Fibroblast of villous mesenchyme (primary cell): Measurements from ENCODE around the gene WSCD2. TPM values are rescaled to one million over a fixed set of nuclear protein-coding genes. Genes with fewer than 3 reads are reported as not detected.

Experiments used
- DNase-seq: peaks from one replicate; pipeline ENCODE4 v3.0.0-alpha.2; 2010; ENCODE audit warnings: low read depth
- H3K4me3 ChIP-seq: 2 replicates; pipeline ENCODE4 v1.5.1; 2011; ENCODE audit warnings: low read depth, mild to moderate bottlenecking, low read length
- total RNA-seq: library from RNA; depleted of rRNA; stranded (reverse); fragments of >200 nt; gene quantifications from 2 replicates; pipeline ENCODE4 v1.2.3, GENCODE V29; 2012
- TF ChIP-seq, protein P1 (sequence below): IDR thresholded peaks from 2 replicates; pipeline ENCODE4 v1.5.1; 2012; ENCODE audit warnings: low read depth, mild to moderate bottlenecking, low read length; ENCODE audit not compliant: insufficient read depth

Gene WSCD2
- total RNA-seq, 1 donor, result not detected

DNA sequence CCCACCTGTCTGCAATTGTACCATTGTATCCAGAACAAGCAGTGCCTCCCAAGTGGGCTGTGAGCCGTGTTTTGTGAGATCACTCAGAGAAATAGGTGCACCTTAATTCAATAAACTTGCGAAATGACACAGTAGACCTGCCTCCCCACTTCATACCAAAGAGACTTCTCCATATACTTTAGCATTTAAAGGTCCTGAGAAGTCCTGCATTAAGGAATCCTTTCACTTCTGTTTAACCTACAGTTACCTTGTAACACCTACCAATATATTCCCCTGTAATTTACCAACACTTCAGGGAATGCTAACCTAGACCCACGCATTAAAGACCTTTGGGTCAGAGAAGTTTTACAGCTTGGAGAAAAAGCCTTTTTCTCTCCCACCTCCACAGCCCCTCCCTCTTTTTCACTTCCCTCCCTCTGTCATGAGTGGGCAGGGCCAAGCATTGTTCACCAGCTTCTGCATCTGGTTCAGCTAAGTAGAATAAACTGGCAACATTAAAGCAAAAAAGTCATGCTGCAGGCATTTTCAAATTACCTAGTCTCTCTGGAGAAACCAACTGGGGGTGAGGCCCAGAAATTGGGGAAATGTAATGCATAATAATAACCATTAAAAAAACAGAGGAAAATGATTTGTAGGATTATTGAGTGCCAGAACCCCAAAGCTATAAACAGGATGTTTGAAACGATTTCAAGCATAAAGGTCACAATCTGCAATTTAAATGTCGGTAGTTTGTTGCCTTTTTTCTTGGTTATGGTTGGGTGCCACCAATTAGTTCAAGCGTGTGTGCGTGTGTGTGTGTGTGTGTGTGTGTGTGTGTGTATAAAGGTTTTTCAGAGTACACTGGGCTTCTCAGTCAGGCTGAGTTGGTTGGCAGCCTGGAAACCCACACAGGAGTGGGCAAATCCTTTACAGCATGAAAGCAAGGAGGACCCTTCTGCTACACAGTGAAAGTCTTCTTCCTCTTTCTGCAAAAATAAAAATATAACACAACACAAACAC, 13.7 kb upstream of the WSCD2 start:
- DNase-seq, result no peak
- TF ChIP-seq, protein P1, sequence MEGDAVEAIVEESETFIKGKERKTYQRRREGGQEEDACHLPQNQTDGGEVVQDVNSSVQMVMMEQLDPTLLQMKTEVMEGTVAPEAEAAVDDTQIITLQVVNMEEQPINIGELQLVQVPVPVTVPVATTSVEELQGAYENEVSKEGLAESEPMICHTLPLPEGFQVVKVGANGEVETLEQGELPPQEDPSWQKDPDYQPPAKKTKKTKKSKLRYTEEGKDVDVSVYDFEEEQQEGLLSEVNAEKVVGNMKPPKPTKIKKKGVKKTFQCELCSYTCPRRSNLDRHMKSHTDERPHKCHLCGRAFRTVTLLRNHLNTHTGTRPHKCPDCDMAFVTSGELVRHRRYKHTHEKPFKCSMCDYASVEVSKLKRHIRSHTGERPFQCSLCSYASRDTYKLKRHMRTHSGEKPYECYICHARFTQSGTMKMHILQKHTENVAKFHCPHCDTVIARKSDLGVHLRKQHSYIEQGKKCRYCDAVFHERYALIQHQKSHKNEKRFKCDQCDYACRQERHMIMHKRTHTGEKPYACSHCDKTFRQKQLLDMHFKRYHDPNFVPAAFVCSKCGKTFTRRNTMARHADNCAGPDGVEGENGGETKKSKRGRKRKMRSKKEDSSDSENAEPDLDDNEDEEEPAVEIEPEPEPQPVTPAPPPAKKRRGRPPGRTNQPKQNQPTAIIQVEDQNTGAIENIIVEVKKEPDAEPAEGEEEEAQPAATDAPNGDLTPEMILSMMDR, result no peak
- H3K4me3 ChIP-seq, result no peak overlapping the region

DNA sequence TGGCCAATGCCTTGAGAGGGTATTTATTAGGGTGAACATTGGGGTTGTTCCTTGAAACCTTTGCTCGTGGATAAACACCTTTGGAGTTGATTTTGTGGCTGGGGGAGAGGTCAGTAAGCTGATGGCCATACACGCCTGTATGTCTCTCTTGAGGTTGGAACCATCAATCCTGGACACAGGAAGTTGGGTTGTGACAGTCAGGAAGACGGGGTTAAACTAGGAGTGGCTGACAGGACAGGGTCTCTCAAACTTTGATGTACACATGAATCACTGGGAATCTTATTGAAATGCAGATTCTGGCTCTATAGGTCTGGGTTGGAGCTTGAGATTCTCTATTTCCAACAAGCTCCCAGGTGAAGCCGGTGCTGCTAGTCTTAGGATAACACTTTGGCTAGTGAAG, 12.8 kb upstream of the WSCD2 start:
- TF ChIP-seq, protein P1, result no peak
- no peak for DNase-seq
- no peak overlapping the region for H3K4me3 ChIP-seq

DNA sequence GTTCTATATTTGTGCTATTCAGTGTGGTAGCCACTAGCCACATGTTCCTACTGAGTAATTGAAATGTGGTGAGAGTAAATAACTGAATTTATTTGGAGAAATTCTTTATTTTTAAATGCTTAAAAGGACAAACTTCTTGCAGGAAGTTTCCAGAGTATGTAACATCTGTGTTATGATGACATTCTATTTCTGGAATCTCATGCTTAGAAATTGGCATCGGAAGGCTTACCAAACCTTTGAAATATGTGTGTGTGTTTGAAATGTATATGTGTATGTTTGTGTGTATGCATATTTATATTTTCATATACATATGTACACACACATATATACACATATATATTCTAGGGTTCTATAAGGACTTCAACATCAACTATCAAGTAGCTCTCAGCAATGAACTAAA, 12.4 kb upstream of the WSCD2 start:
- no peak for DNase-seq
- no peak overlapping the region for H3K4me3 ChIP-seq
- TF ChIP-seq, protein P1, result no peak

DNA sequence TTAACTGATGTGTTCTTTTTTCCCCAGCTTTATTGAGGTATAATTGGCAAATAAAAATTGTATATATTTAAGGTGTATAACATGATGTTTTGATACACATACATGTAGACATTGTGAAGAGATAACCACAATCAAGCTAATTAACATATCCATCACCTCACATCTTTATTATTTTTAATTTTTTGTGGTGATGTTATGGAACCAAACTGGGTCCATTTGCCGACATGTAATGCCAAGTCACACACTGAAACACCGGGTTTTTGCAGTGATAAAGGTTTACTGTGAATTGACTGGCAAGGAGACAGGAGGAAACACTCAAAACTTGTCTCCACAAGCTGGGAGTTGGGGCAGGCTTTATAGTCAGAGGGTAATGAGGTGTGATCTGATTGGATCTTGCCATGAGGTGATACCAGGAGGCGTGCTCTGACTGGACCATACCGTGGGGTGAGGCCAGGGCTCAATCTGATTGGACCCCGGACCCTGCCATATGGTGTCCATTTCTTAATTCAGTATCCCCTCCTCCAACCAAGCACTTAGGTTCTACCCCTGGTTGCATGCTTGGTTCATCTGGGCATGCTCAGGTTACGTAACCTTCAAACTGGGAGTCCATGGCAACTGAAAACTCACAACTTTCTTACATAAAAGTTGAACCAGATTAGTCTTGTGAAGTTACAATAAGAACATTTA, 11.8 kb upstream of the WSCD2 start:
- TF ChIP-seq, protein P1, result no peak
- H3K4me3 ChIP-seq, result no peak overlapping the region
- no peak for DNase-seq

DNA sequence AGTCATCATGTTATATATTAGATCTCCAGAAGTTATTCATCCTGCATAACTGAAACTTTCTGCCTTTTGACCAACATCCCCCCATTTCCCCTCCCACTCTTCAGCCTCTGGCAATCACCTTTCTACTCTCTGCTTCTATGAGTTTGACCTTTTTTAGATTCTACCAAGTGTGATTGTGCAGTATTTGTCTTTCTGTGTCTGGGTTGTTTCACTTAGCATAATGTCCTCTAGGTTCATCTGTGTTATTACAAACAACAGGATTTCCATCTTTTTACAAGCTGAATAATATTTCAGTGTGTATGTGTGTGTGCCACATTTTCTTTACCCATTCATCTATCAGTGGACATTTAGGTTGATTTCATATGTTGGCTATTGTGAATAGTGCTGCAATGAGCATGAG, 11.2 kb upstream of the WSCD2 start:
- no peak overlapping the region for H3K4me3 ChIP-seq
- DNase-seq, result no peak
- TF ChIP-seq, protein P1, result no peak

DNA sequence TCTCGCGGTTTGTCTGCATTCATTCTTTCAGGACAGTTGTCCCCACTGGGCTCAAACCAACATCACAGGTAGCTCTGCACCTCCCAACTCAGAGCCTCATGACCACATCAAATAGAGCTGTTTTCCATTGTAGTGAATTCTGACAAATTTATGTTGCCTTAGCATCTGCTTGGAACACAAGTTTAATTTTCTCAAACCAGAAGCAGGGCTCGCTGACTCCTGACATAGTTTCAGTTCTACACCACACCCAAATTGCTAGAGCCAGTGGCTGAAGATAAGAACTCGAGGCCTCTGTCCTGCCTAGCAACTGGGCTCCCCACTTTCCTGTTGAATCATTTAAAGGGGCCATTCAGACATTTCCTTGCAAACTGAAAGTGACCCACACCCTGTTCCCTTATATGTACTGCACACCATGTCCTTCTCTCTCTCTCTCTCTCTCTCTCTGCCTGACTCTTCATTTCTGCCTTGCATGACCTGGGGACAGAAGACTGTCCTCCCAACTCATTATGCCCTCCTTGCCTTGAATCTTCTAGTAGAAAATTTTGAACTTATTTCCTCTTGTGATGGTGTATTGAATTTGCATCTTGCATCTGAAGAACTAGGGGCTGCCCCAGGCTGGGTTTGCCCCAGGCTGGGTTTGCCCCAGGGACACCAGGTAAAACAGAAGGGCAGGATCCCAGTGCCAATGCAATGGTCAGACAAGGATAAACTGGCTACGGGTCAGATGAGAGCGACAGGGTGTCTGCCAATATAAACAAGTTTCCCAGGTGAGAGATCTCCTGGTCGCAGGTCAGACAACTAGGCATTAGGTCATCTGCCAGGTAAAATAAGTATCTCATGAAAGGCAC, 9.7 kb upstream of the WSCD2 start:
- DNase-seq, result no peak
- TF ChIP-seq, protein P1, result no peak

More for the DNA sequence above, 9.7 kb upstream of the WSCD2 start:
- H3K4me3 ChIP-seq, result no peak overlapping the region
